Esophagus muscularis mucosa (tissue), 4 donors: ENCODE data around the gene FKTN. TPM values are rescaled to one million over a fixed set of nuclear protein-coding genes. Genes with fewer than 3 reads are reported as not detected.

Source experiments
- DNase-seq: peaks from one replicate; pipeline ENCODE4 v3.0.0-alpha.2; 2017; ENCODE audit errors: extremely low spot score
- H3K27ac ChIP-seq, 4 donors: fragments of 200-600 bp; sonication (generic); replicated peaks in 1 of 4; 1 replicate in 3 of 4; 2 replicates in 1 of 4; pipeline ENCODE4 v1.5.1; 2016 to 2019; ENCODE audit warnings: mild to moderate bottlenecking in 1 of 4
- H3K27me3 ChIP-seq, 4 donors: fragments of 200-600 bp; sonication (generic); one replicate each; pipeline versions ENCODE4 v1.5.1 to v1.6.0; 2016 to 2019
- H3K36me3 ChIP-seq, 4 donors: fragments of 200-600 bp; sonication (generic); one replicate each; pipeline ENCODE4 v1.5.1; 2016 to 2019
- H3K4me1 ChIP-seq, 4 donors: fragments of 200-600 bp; sonication (generic); one replicate each; pipeline ENCODE4 v1.5.1; 2016 to 2019
- H3K4me3 ChIP-seq, 4 donors: fragments of 200-600 bp; sonication (generic); 1 replicate in 2 of 4; 2 replicates in 2 of 4; pipeline ENCODE4 v1.5.1; 2016 to 2019; ENCODE audit warnings: mild to moderate bottlenecking in 4 of 4, moderate library complexity in 1 of 4
- H3K9me3 ChIP-seq, 4 donors: fragments of 200-600 bp; sonication (generic); 1 replicate in 3 of 4; 2 replicates in 1 of 4; pipeline ENCODE4 v1.5.1; 2016 to 2019
- EP300 ChIP-seq: sonication (generic); formaldehyde crosslinking; IDR thresholded peaks from one replicate; pipeline ENCODE4 v1.6.1; 2017; ENCODE audit warnings: antibody characterized with exemption
- POLR2A ChIP-seq: fragments of 450-650 bp; IDR thresholded peaks from one replicate; pipeline ENCODE4 v1.6.1; 2017; ENCODE audit warnings: antibody characterized with exemption, moderate library complexity, mild to moderate bottlenecking, low read depth
- POLR2AphosphoS5 ChIP-seq, 2 donors: sonication (generic); formaldehyde crosslinking; IDR thresholded peaks; one replicate each; pipeline ENCODE4 v1.6.1; 2017; ENCODE audit warnings: antibody characterized with exemption in 2 of 2
- WGBS: methylation state at CpG from one replicate; pipeline ENCODE4 v1.1.5; 2018; 5-methylcytosine and 5-hydroxymethylcytosine counted together
- intact Hi-C: fragments of 100-400 bp; cut with DNase I; formaldehyde crosslinking; loops from one replicate; pipeline ENCODE4 v1.15.1; 2023
- total RNA-seq, 4 donors: library from RNA; depleted of rRNA; stranded (reverse); fragments of >200 nt; gene quantifications; one replicate each; pipeline versions ENCODE4 v1.1.0 to v1.2.1, GENCODE V29; 2016
- TF ChIP-seq, protein P1 (sequence below), 3 experiments: fragments of 200-600 bp in 2 of 3; fragments of 450-650 bp in 1 of 3; sonication (generic) in 2 of 3; IDR thresholded peaks; one replicate each; pipeline ENCODE4 v1.5.1; 2017 to 2019; ENCODE audit warnings: antibody characterized with exemption in 3 of 3, mild to moderate bottlenecking in 2 of 3, moderate library complexity in 1 of 3

FKTN gene
- 10 to 100 TPM in 3 of 4 donors, 1 to 10 TPM in 1; 5.1 to 21.3 (median 14.7) TPM for total RNA-seq

DNA sequence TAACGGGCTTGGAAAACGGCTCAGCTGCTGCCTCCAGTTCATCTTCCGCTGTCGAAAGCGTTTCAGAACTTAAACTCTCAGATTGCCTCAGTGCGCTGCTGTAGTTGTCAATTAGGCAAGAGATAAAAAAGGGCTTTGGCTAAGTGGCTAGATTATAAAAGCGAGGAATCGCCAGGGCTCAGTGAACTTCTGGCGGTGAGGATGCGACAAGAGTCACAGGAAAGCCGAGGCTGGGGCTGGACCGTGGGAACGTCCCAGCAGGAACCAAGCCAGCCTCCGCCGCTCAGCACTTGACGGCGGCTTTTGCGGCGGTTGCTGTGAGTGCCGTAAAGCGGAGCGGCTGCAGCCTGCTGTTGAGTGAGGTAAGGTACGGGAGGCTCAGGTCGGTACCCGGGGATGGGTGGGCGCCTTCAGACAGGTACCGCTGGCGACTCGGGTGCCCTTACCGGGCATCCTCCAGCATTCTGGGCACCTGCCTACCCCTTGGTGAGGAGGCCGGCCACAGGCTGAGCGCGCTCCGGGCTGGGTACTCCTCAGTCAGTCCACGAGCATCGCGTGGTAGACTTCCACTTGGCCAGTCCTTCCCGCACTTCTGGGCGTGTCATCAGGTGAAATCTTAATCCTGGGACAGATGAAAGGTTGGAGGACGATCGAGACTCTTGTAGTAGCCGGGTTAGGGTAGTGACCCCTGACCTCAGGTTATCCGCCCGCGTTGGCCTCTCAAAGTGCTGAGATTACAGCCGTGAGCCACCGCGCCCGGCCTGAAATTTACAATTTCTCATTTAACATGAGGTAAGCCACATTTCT, at the start of gene FKTN:
FKTN (plus strand) TSS at position 328 of the 807 bp plus-strand sequence. CDS start 16,902 bp downstream, outside the sequence.
- under 1% methylated on average over 44 of the region's 49 CpGs for WGBS
- Histone ChIP-seq H3K27ac (peak within 1 kb of the TSS; percentile 47 to 71 (median 67)), H3K4me1 (peaks cover 11 to 24% (median 12%) of the 10 kb centered on the region in 4 donors), H3K36me3 (peaks cover 0 to 7% (median 3%) of the 10 kb centered on the region in 4 donors), H3K9me3 (no peaks in the 10 kb centered on the region), H3K27me3 (no peaks in the 10 kb centered on the region), H3K4me3 (peak within 1 kb of the TSS; percentile 75 to 90 (median 82))
- TF ChIP-seq, protein P1, sequence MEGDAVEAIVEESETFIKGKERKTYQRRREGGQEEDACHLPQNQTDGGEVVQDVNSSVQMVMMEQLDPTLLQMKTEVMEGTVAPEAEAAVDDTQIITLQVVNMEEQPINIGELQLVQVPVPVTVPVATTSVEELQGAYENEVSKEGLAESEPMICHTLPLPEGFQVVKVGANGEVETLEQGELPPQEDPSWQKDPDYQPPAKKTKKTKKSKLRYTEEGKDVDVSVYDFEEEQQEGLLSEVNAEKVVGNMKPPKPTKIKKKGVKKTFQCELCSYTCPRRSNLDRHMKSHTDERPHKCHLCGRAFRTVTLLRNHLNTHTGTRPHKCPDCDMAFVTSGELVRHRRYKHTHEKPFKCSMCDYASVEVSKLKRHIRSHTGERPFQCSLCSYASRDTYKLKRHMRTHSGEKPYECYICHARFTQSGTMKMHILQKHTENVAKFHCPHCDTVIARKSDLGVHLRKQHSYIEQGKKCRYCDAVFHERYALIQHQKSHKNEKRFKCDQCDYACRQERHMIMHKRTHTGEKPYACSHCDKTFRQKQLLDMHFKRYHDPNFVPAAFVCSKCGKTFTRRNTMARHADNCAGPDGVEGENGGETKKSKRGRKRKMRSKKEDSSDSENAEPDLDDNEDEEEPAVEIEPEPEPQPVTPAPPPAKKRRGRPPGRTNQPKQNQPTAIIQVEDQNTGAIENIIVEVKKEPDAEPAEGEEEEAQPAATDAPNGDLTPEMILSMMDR (IDR thresholded peaks at IDR 0.05) = peak in 1 of 3 experiments; percentile 7
- TF ChIP-seq POLR2AphosphoS5 (IDR thresholded peaks at IDR 0.05) (peak; percentile 69 to 79), POLR2A (no peak)
- DNase-seq = peak; percentile 95
- intact Hi-C loops = no loop called here

DNA sequence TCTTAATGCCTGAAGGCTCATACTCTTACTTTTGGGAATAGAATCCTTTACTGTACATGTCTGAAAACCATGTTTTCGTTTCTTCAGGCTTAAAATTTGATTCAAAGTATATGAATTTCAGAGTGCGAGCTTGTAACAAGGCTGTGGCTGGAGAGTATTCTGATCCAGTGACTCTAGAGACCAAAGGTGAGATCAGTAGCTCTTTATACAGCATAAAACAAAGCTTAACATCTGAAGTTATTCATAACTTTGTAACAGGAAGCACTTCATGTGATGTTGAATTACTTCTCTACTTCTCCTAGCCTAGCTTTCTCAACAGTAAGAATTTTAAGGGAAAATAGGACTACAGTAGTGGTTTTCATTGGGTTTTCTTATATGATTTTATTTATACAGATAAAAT, 49.4 kb upstream of the FKTN start:
- Histone ChIP-seq H3K27me3 (no peaks in the 10 kb centered on the region), H3K4me1 (no peaks in the 10 kb centered on the region), H3K4me3 (no peak overlapping the region), H3K36me3 (peaks cover 0 to 12% (median 6%) of the 10 kb centered on the region in 4 donors), H3K9me3 (no peaks in the 10 kb centered on the region), H3K27ac (no peak overlapping the region)
- no peak for DNase-seq
- intact Hi-C loops = no loop called here
- 98% methylated on average over 2 of the region's 2 CpGs for WGBS
- TF ChIP-seq, protein P1 (IDR thresholded peaks at IDR 0.05) = no peak
- TF ChIP-seq POLR2AphosphoS5 (IDR thresholded peaks at IDR 0.05) (no peak), EP300 (no peak), POLR2A (no peak)

DNA sequence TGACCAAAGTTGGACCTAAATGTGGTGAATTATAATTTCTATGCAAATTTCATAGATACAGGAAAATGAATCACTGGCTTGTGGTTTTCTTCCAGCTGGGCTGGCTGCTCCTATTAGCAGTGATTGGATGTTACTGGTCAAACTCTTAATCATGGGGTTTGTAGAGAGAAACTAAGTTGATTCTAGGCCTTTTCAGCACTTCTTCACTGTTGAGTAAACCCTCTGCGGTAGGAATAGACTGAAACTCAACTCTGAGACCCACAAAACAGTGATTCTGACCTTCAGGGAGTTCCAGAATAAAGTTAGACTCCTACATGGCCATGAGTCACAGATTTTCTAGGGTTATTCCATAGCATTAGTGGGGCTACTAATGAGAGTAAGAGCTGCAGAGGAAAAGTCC, 47.9 kb upstream of the FKTN start:
- WGBS = 71% methylated on average over 1 of the region's 1 CpG
- DNase-seq = no peak
- TF ChIP-seq EP300 (no peak), POLR2A (no peak), POLR2AphosphoS5 (IDR thresholded peaks at IDR 0.05) (no peak)
- TF ChIP-seq, protein P1 (IDR thresholded peaks at IDR 0.05) = no peak
- Histone ChIP-seq H3K4me1 (no peaks in the 10 kb centered on the region), H3K4me3 (no peak overlapping the region), H3K9me3 (no peaks in the 10 kb centered on the region), H3K27ac (no peak overlapping the region), H3K27me3 (no peaks in the 10 kb centered on the region), H3K36me3 (peaks cover 0 to 19% (median 13%) of the 10 kb centered on the region in 4 donors)
- intact Hi-C loops = no loop called here

GRCh38 chr9:105511446-105511845, 46.5 kb upstream of the FKTN start:
- intact Hi-C loops = no loop called here
- no peaks in the 10 kb centered on the region for H3K9me3 ChIP-seq
- H3K36me3 ChIP-seq = peaks cover 0 to 31% (median 23%) of the 10 kb centered on the region in 4 donors
- no peak overlapping the region for H3K4me3 ChIP-seq
- TF ChIP-seq EP300 (no peak), POLR2A (no peak), POLR2AphosphoS5 (IDR thresholded peaks at IDR 0.05) (no peak)
- TF ChIP-seq, protein P1 (IDR thresholded peaks at IDR 0.05) = no peak
- H3K27ac ChIP-seq = no peak overlapping the region
- DNase-seq = no peak
- no peaks in the 10 kb centered on the region for H3K27me3 ChIP-seq
- no peaks in the 10 kb centered on the region for H3K4me1 ChIP-seq
